Esophagus muscularis mucosa (tissue), 4 donors: ENCODE measurements around the gene SOX10. TPM values are rescaled to one million over a fixed set of nuclear protein-coding genes. Genes with fewer than 3 reads are reported as not detected.
"Not testable (repeated sequence)": the region's sequence is repeated elsewhere in the genome, so short reads cannot be mapped to it uniquely, and the experiment has no call there.

Experiments used
- DNase-seq: peaks from one replicate; pipeline ENCODE4 v3.0.0-alpha.2; 2017; ENCODE audit errors: extremely low spot score
- H3K27ac ChIP-seq, 4 donors: fragments of 200-600 bp; sonication (generic); replicated peaks in 1 of 4; 1 replicate in 3 of 4; 2 replicates in 1 of 4; pipeline ENCODE4 v1.5.1; 2016 to 2019; ENCODE audit warnings: mild to moderate bottlenecking in 1 of 4
- H3K27me3 ChIP-seq, 4 donors: fragments of 200-600 bp; sonication (generic); one replicate each; pipeline versions ENCODE4 v1.5.1 to v1.6.0; 2016 to 2019
- H3K36me3 ChIP-seq, 4 donors: fragments of 200-600 bp; sonication (generic); one replicate each; pipeline ENCODE4 v1.5.1; 2016 to 2019
- H3K4me1 ChIP-seq, 4 donors: fragments of 200-600 bp; sonication (generic); one replicate each; pipeline ENCODE4 v1.5.1; 2016 to 2019
- H3K4me3 ChIP-seq, 4 donors: fragments of 200-600 bp; sonication (generic); 1 replicate in 2 of 4; 2 replicates in 2 of 4; pipeline ENCODE4 v1.5.1; 2016 to 2019; ENCODE audit warnings: mild to moderate bottlenecking in 4 of 4, moderate library complexity in 1 of 4
- H3K9me3 ChIP-seq, 4 donors: fragments of 200-600 bp; sonication (generic); 1 replicate in 3 of 4; 2 replicates in 1 of 4; pipeline ENCODE4 v1.5.1; 2016 to 2019
- CTCF ChIP-seq, 3 experiments: fragments of 200-600 bp in 2 of 3; fragments of 450-650 bp in 1 of 3; sonication (generic) in 2 of 3; IDR thresholded peaks; one replicate each; pipeline ENCODE4 v1.5.1; 2017 to 2019; ENCODE audit warnings: antibody characterized with exemption in 3 of 3, mild to moderate bottlenecking in 2 of 3, moderate library complexity in 1 of 3
- EP300 ChIP-seq: sonication (generic); formaldehyde crosslinking; IDR thresholded peaks from one replicate; pipeline ENCODE4 v1.6.1; 2017; ENCODE audit warnings: antibody characterized with exemption
- POLR2A ChIP-seq: fragments of 450-650 bp; IDR thresholded peaks from one replicate; pipeline ENCODE4 v1.6.1; 2017; ENCODE audit warnings: antibody characterized with exemption, moderate library complexity, mild to moderate bottlenecking, low read depth
- POLR2AphosphoS5 ChIP-seq, 2 donors: sonication (generic); formaldehyde crosslinking; IDR thresholded peaks; one replicate each; pipeline ENCODE4 v1.6.1; 2017; ENCODE audit warnings: antibody characterized with exemption in 2 of 2
- WGBS: methylation state at CpG from one replicate; pipeline ENCODE4 v1.1.5; 2018; 5-methylcytosine and 5-hydroxymethylcytosine counted together
- intact Hi-C: fragments of 100-400 bp; cut with DNase I; formaldehyde crosslinking; loops from one replicate; pipeline ENCODE4 v1.15.1; 2023
- total RNA-seq, 4 donors: library from RNA; depleted of rRNA; stranded (reverse); fragments of >200 nt; gene quantifications; one replicate each; pipeline versions ENCODE4 v1.1.0 to v1.2.1, GENCODE V29; 2016

The SOX10 gene
- total RNA-seq, 4 donors from 2014 or later = 10.3 to 29.5 (median 17.7) TPM

GRCh38 chr22:37951305-37951704 lies 33.0 kb downstream of the SOX10 start:
- intact Hi-C loops = no loop called here
- no peaks in the 10 kb centered on the region for H3K9me3 ChIP-seq
- no peaks in the 10 kb centered on the region for H3K27me3 ChIP-seq
- peaks cover 0 to 4% (median 2%) of the 10 kb centered on the region in 4 donors for H3K36me3 ChIP-seq
- no peak overlapping the region for H3K27ac ChIP-seq
- H3K4me3 ChIP-seq = no peak overlapping the region
- H3K4me1 ChIP-seq = peaks cover 15 to 36% (median 28%) of the 10 kb centered on the region in 4 donors
- no peak for DNase-seq
- 37% methylated on average over 8 of the region's 8 CpGs for WGBS
- no peak for TF ChIP-seq POLR2A
- no peak for TF ChIP-seq CTCF (IDR thresholded peaks at IDR 0.05)
- TF ChIP-seq POLR2AphosphoS5 (IDR thresholded peaks at IDR 0.05) = no peak
- TF ChIP-seq EP300 = no peak

GRCh38 chr22:37947142-37947795 lies 37.1 kb downstream of the SOX10 start:
- H3K9me3 ChIP-seq, H3K4me3 ChIP-seq, H3K27me3 ChIP-seq, DNase-seq, H3K4me1 ChIP-seq, H3K27ac ChIP-seq, intact Hi-C loops: not testable (repeated sequence)
- 95% methylated on average over 12 of the region's 14 CpGs for WGBS
- peaks cover 2 to 29% (median 19%) of the 10 kb centered on the region in 4 donors for H3K36me3 ChIP-seq

GRCh38 chr22:37944423-37944822 lies 39.9 kb downstream of the SOX10 start:
- H3K9me3 ChIP-seq, H3K27me3 ChIP-seq, H3K27ac ChIP-seq, H3K4me1 ChIP-seq, DNase-seq, intact Hi-C loops, H3K4me3 ChIP-seq: not testable (repeated sequence)
- peaks cover 31 to 57% (median 46%) of the 10 kb centered on the region in 4 donors for H3K36me3 ChIP-seq
- WGBS = 94% methylated on average over 11 of the region's 11 CpGs

GRCh38 chr22:37943825-37944198 lies 40.5 kb downstream of the SOX10 start:
- TF ChIP-seq EP300 = no peak
- TF ChIP-seq POLR2AphosphoS5 (IDR thresholded peaks at IDR 0.05) = no peak
- TF ChIP-seq CTCF (IDR thresholded peaks at IDR 0.05) = no peak
- no peak for TF ChIP-seq POLR2A
- Histone ChIP-seq H3K9me3 (no peaks in the 10 kb centered on the region), H3K27ac (no peak overlapping the region), H3K36me3 (peaks cover 35 to 63% (median 52%) of the 10 kb centered on the region in 4 donors), H3K27me3 (no peaks in the 10 kb centered on the region), H3K4me1 (no peaks in the 10 kb centered on the region), H3K4me3 (no peak overlapping the region)
- intact Hi-C loops = no loop called here
- WGBS = 88% methylated on average over 6 of the region's 7 CpGs
- DNase-seq = no peak

- H3K27me3 ChIP-seq = no peaks in the 10 kb centered on the region
- TF ChIP-seq POLR2AphosphoS5 (IDR thresholded peaks at IDR 0.05) = no peak
- no peak for TF ChIP-seq CTCF (IDR thresholded peaks at IDR 0.05)
- no peak for TF ChIP-seq POLR2A
- no peak for TF ChIP-seq EP300
- H3K27ac ChIP-seq = no peak overlapping the region
- no peaks in the 10 kb centered on the region for H3K4me1 ChIP-seq
- 87% methylated on average over 12 of the region's 12 CpGs for WGBS
- peaks cover 38 to 67% (median 57%) of the 10 kb centered on the region in 4 donors for H3K36me3 ChIP-seq
- intact Hi-C loops = no loop called here
- no peaks in the 10 kb centered on the region for H3K9me3 ChIP-seq
- H3K4me3 ChIP-seq = no peak overlapping the region
- no peak for DNase-seq
Measured at GRCh38 chr22:37943136-37943824, 41.1 kb downstream of the SOX10 start.
